HG02943 (cell line): ENCODE data around the gene SLC38A4.
"Not testable (repeated sequence)": the region's sequence is repeated elsewhere in the genome, so short reads cannot be mapped to it uniquely, and the experiment has no call there.

Experiments
- ATAC-seq: cut with Tn5 transposase; IDR thresholded peaks from one replicate; pipeline ENCODE4 v1.9.1; 2021; ENCODE audit warnings: mild to moderate bottlenecking, low read depth, moderate library complexity; ENCODE audit not compliant: unreplicated experiment

SLC38A4 gene, protein sequence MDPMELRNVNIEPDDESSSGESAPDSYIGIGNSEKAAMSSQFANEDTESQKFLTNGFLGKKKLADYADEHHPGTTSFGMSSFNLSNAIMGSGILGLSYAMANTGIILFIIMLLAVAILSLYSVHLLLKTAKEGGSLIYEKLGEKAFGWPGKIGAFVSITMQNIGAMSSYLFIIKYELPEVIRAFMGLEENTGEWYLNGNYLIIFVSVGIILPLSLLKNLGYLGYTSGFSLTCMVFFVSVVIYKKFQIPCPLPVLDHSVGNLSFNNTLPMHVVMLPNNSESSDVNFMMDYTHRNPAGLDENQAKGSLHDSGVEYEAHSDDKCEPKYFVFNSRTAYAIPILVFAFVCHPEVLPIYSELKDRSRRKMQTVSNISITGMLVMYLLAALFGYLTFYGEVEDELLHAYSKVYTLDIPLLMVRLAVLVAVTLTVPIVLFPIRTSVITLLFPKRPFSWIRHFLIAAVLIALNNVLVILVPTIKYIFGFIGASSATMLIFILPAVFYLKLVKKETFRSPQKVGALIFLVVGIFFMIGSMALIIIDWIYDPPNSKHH

DNA sequence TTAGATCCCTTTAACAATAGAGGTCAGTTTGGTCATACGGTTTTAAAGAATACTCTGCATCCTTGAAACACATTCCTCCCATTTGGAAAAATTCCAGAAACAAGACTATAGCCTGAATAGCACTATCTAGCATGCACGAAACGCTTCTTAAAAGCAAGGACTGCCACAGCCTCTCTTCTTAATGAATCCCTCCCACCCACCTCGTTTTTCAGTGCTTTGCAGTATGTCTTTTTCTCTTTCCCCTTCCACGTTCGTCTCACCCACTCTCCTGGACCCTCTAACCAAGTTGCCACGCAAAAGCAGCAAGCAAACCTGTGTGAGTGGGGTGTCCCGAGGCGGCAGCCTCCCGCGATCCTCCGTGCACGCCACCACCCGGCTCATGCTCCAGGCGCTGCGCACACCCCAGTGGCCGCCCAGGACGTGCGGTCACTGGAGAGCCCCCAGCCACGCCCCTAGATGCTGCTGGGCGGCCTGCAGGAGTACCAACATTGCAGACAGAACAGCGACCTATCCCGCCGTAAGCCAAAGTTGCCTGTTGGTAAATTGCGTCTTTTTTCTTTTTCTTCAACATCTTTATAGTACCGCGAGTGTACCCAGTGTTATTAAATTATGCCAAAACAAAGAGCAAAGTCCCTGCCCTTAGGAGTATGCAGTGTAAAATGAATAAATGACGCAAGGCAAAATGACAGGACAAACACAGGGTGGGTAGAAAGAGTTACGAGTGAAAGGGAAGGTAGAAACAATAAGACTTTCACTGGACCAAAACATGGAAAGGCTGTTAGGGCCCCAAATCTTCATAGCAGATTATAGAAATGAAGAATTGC, at the start of gene SLC38A4:
Gene SLC38A4, minus strand, starts transcription at position 407 of the 824 bp plus-strand sequence. CDS start 32,926 bp downstream, outside the sequence.
- no peak for ATAC-seq

DNA sequence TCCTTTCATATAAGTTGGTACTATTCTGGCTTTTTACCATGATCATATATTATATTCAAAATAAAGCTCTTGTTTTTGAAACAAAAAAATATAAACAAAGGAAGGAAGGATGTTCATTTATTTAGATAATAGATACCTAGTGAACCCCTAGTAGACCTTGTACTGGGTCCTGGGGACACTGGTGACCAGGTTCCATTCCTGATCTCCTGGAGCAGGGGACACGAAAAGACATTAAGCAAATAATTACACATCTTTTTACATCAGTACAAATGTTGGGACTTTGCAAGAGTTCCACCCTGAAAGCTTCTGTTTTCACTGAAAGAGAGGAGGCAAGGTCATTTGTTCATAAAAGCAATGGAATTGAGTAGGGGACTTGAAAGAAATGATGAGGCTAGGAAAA, 49.3 kb upstream of the SLC38A4 start:
- no peak for ATAC-seq

DNA sequence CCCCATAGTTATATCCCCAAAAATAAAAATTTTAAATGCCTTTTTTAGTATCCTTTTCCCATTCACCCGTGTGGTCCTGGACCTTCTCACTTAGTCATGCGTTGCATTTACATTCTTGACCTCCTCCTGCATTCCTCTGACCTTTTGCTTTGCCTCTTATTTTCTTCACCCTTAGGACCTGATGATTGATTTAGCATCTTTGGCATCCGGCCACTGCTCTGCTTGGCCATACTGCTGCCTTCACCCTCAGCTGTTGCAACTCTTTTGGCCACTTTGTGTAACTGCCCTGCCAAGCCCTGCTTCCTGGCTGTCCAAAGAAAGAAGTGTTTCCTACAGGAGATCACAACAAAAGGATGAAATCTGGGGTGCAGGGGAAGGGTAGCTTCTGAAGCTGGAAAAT, 48.8 kb upstream of the SLC38A4 start:
- ATAC-seq = no peak

DNA sequence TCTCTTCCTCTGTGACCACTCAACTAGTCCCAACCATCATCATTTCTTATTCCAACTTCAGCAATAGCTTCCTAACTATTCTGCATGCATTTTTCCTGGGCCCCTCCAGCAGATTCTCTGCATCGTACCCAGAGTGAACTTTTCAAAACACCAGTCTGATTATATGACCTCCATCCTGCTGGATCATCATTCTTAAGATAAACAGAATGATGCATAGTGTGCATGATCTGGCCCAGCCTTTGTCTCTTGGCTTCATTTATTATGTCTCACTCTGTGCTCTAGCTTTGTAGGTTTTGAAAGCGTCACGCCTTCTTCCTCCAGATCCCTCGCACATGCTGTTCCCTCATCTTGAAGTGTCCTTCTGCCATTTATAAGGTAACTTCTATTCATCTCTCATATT, 46.3 kb upstream of the SLC38A4 start:
- ATAC-seq = no peak

DNA sequence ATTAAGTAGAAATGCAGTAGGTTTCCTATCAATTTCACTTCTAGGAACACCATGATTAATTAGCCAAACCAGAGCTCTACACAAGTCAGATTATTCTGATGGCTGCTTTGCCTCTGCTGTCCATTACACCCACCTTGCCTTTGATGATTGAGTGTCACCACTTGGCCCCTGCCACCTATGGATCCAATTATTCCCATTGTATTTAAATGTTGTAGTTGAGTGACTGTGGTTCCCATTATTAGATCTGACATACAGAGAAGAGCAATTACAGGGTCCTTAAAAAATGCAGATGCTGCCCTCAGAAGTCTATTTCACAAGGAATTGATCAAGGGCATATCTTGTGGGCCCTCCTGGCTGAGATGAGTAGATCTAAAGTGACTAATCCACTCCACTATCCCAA, 39.5 kb upstream of the SLC38A4 start:
- no peak for ATAC-seq

DNA sequence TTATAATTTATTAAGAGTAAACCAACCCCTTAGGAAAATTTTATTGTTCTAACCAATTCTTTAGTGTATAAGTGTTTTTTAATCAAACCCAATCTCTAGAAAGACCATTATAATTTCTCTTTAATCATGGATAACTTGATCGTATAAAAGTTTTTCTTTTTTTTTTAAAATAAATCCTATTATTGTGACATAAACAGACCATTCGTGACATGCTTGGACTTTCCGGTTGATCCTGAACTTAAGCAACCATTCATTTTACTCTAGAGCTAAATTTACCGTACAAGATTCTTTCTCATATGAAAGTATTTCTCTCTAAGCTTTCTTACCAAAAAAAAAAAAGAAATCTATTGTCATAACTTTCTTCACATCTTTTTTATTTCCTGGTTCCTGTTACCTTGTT, 32.6 kb upstream of the SLC38A4 start:
- ATAC-seq = no peak

DNA sequence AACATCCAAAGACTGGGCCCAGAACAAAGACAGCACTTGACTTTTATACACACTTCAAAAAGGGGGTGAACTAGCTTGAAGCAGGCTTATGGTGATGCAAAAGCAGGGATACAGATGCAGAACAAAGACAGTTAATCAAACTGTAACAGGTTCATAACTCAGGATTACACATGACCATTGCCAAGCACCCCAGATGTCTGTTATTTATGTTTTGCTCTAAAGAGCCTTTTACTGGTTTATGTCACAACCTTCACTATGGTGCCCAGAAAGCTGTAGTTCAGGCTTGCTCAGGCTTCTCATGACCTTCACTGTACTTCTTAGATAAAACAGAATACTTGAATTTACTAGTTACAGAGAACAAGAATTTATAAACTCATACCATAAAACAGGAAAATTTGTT, 31.7 kb upstream of the SLC38A4 start:
- ATAC-seq = no peak

DNA sequence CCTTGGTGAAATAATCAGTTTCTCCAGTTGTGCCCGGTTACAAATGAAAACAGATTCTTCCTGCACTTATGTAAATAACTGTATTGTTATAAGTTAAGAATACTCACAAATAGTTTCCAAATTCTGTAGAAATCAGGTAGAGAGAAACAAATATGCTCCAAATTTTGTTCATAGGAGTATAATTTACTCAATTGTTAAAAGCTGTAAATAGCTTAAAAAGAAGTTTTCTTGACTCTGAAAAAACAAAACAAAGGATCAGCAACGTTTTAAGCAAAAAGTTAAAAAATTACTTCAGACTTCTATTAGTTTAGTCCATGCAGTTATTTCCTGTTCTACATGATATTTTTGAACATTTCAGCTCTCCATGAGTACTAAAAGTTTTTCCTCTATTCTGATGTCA, 30.0 kb upstream of the SLC38A4 start:
- no peak for ATAC-seq

DNA sequence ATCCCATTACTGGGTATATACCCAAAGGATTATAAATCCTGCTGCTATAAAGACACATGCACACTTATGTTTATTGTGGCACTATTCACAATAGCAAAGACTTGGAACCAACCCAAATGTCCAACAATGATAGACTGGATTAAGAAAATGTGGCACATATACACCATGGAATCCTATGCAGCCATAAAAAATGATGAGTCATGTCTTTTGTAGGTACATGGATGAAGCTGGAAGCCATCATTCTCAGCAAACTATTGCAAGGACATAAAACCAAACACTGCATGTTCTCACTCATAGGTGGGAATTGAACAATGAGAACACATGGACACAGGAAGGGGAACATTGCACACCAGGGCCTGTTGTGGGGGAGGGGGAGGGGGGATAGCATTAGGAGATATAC, 28.4 kb upstream of the SLC38A4 start:
- not testable (repeated sequence) for ATAC-seq

DNA sequence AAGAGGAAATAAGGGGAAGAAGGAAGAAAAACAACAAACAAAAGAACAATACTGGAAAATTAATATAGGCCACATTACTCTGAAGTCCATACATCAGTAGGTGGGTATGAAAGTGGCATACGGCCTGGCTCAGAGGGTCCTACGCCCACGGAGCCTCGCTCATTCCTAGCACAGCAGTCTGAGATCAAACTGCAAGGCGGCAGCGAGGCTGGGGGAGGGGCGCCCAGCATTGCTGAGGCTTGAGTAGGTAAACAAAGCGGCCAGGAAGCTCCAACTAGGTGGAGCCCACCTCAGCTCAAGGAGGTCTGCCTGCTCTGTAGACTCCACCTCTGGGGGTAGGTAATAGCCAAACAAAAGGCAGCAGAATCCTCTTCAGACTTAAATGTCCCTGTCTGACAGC, 23.0 kb upstream of the SLC38A4 start:
- ATAC-seq = not testable (repeated sequence)

DNA sequence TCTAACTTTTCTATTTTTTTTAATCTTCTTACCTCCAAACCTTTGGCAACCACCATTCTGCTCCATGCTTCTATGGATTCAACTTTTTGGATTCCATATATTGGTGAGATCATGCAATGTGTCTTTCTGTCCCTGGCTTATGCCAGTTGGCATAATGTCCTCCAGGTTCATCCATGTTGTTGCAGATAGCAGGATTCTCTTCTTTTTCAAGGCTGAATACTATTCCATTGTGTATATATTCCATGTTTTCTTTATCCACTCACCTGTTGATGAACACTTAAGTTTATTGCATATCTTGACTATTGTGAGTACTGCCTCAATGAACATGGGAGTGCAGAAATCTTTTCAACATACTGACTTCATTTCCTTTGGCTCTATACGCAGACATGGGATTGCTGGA, 21.2 kb upstream of the SLC38A4 start:
- no peak for ATAC-seq

DNA sequence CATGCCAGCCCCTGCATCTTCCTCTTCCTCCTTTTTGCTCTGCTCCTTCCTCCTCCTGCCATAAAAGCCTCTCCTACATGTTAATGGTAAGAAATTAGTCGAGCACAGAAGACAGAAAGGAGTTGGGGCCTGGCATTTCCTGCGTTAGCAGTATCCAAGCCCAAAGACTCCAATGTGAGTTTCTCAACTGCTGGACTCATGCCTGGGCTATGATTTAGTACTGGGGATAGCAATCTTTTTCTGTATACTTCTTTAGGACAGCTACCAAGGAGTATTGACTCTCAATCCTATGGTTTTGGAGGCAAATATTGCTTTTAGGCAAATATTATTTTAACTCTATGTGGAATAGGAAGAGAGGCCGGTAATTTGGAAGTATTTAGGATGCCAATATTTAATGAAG, 18.0 kb upstream of the SLC38A4 start:
- ATAC-seq = no peak

DNA sequence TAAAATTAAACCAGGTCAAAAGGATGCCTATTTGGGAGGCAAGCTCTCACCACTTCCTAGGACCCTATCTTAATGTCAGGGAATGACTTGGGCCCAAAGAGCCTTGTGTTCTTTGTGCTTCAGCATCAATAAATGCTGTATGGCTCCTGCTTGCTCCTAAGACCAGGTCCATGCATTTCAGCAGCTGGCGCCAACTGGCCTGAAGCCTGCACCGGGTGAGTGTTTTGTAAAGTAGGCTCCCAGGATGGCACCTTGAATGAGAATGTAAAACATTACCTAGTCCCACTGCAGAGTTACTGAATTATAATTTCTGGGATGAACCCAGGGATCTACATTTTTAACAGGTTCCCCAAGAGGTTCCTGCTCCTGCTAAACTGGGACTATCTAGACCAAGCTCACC, 16.1 kb upstream of the SLC38A4 start:
- ATAC-seq = no peak

DNA sequence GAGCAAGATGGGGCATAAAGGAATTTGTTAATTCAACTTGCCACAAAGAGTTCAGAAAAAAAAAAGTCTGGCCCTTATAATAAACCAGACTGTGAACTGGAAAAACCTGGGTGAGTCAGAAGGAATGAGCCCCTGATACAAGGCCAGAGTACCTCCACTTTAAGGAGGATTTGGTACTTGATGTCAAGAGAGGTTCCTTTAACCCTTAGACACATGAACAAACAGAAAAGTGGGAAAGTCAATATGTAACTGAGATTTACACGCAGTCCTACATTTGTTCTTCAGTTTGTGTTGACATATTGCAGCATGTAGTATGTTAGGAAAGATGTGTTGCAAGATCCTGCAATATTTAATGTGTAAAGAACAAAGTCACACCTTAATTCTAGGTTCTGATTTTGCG, 14.2 kb upstream of the SLC38A4 start:
- no peak for ATAC-seq

DNA sequence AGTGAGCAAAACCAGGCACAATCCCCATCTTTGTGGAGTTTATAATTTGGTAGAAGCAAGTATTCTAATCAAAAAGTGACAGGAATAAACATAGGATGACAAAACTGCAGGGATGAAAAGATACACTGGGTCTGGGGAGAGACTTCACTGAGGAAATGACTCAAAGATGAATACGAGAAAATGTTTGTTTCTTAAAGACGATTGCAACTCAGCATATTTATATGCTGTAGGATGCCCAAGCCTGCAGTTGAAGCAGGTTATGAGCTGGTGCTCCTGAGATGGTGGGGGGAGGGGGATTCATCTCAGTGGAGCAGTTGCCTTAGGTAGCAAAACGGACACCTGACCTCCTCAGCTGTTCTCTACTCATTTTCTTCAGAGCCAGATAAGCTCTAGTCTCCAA, 13.4 kb upstream of the SLC38A4 start:
- no peak for ATAC-seq

DNA sequence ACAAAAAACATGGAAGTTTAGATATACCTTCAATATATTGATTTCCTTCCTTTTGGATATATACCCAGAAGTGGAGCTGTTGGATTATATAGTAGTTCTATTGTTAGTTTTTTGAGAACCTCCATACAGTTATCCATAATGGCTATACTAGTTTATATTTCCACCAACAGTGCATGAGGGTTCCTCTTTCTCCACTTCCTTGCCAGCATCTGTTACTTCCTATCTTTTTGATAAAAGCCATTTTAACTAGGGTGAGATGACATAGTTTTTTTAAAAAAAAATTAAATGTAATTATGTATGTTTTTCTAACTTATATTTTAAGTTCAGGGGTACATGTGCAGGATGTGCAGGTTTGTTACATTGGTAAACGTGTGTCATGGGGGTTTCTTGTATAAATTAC, 10.0 kb upstream of the SLC38A4 start:
- no peak for ATAC-seq

DNA sequence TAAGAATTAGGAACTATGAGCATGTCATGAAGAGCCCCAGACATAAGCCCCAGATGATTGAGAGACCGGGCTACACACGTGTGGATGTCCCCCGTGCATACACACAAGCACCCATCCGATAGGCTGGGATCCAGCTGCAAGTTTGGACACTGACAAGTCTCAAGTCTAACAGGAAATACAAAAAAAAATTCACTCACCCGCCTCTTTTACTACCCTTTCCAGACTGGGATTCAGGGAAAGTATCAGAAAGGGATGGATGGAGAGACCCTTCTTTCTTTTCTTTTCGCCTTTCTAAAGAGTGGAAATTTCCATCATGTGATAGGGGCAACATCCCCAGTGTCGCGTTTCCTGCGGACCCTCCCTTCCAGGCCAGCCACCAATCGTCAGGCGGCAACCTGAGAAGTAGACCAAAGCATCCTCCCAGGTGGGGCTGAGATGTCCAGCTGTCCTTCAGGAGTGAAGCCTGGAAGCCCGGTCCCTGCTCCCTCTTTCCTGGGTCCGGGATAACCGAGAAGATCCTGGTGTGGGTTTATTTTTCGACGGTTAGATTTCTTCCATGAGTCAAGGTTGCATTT, 6.4 kb upstream of the SLC38A4 start:
- no peak for ATAC-seq

DNA sequence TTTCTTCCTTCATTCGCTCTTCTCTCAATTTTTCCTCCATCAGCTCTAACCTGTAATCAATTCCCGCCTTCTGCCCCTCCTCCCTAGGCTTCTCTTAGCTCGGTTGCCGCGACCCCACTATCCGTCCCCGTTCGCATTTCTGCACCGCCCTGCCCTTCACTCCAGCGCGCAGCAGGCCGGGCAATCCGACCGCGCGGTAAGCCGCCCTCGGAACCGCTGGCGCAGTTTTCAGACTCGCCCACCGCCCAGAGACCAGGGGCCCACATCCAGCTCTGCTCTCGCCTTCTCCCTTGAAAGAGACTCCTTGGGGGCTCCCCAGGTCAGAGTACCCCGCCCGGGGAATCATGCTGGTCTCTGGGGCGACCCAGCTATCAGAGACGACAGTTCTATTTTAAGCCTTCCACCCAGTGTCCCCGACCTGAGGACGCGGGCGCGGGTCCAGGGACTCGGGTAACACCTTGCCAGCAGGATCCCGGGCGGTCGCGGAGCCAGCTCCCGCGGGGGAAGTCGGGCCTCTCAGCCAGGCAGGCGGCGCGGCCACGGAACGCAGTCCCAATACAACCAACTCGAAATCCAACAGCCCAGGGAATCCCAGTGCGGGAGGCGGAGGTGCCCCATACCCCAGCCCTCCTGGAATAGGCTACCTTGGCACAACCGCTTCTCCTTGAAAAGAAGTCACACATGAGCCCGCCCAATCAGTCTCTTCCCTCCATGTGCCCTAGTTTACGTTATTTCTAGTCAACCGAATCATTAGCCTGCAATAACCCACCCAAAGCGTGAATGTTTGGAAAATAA, 5.7 kb upstream of the SLC38A4 start:
- ATAC-seq = no peak

DNA sequence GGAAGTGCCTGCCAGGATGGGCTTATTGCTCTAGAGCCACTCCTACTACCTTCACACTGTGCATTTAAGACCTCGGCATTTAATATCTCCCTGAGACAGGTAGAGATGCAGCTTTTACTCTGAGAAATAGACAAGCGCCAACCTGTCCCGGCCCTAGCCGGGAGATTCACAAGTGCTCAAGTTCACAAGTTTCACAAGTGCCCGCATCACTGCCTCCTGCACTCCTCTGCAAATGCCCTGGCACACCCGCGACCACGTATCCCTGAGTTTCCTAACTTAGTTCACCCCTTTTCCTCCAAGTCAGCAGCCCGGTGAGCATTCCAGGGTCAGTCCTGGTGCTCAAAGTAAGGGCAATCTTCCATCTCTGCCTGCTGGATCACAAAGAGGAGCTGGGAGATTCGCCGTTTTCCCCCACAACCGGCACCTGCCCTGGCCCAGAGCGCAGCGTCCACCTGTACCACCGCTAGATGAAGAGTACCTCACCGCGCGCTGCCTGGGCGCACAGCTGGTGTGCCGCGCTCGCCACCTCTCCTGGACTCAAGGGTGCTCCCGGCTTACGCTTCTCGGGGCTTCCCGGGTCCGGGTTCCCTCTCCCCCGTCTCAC, 5.0 kb upstream of the SLC38A4 start:
- no peak for ATAC-seq

DNA sequence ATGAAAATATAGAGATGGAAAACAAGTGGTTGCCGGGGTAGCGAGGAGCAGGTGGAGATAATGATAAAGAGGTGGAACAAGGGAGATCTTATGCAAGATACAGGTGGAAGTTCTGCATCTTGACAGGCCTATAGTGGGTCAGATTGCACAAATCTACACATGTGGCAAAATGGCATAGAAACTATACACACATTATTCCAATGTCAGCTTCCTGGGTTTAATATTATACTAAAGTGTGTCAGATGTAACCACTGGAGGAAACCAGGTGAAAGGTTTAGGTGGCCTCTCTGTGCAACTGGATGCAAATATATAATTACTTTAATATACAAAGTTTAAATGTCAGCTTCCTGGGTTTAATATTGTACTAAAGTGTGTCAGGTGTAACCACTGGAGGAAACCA, 1.1 kb downstream of the SLC38A4 start:
- no peak for ATAC-seq
